Type B pancreatic cell (in vitro differentiated cells): Measurements from ENCODE around the gene NCAM1. TPM values are rescaled to one million over a fixed set of nuclear protein-coding genes. Genes with fewer than 3 reads are reported as not detected.

Experiments used
- DNase-seq: peaks from one replicate; pipeline ENCODE4 v3.0.0; 2021; ENCODE audit warnings: mixed read lengths; ENCODE audit not compliant: unreplicated experiment; ENCODE audit errors: extremely low spot score
- H3K27ac Mint-ChIP-seq: 2 replicates; pipeline ENCODE4 v1.8.0; 2021; ENCODE audit warnings: mild to moderate bottlenecking, mixed read lengths
- H3K27me3 Mint-ChIP-seq: 2 replicates; pipeline ENCODE4 v1.8.0; 2021; ENCODE audit warnings: mixed read lengths
- H3K36me3 Mint-ChIP-seq: 2 replicates; pipeline ENCODE4 v1.8.0; 2021; ENCODE audit warnings: mixed read lengths
- H3K4me1 Mint-ChIP-seq: one replicate; pipeline ENCODE4 v1.8.0; 2021; ENCODE audit warnings: mixed read lengths; ENCODE audit not compliant: unreplicated experiment
- H3K4me3 Mint-ChIP-seq: 2 replicates; pipeline ENCODE4 v1.8.0; 2021; ENCODE audit warnings: mild to moderate bottlenecking, mixed read lengths
- H3K9me3 Mint-ChIP-seq: 2 replicates; pipeline ENCODE4 v1.8.0; 2021; ENCODE audit warnings: mixed read lengths
- CTCF ChIP-seq: fragments of 200-600 bp; sonication (generic); conservative IDR thresholded peaks from 2 replicates; pipeline ENCODE4 v1.5.0; 2021; ENCODE audit warnings: antibody characterized with exemption, mild to moderate bottlenecking
- total RNA-seq: library from RNA; stranded (reverse); gene quantifications from 2 replicates; pipeline ENCODE4 v1.2.1, GENCODE V29; 2021; ENCODE audit warnings: low replicate concordance

NCAM1 gene
- total RNA-seq, 1 donor from 2014 or later: 106 TPM

- Mint-ChIP-seq H3K36me3 (peaks cover 18% of the 10 kb centered on the region), H3K9me3 (peaks cover 11% of the 10 kb centered on the region), H3K4me1 (peaks cover 57% of the 10 kb centered on the region), H3K4me3 (no peak overlapping the region), H3K27me3 (peaks cover 7% of the 10 kb centered on the region), H3K27ac (peak overlapping the region; percentile 7)
- TF ChIP-seq CTCF: no peak
- no peak for DNase-seq
Observed at GRCh38 chr11:113201054-113201818, 240.0 kb downstream of the NCAM1 start.

GRCh38 chr11:113202431-113202830 lies 241.2 kb downstream of the NCAM1 start:
- TF ChIP-seq CTCF: no peak
- Mint-ChIP-seq H3K27me3 (peaks cover 6% of the 10 kb centered on the region), H3K4me3 (no peak overlapping the region), H3K4me1 (peaks cover 52% of the 10 kb centered on the region), H3K36me3 (peaks cover 27% of the 10 kb centered on the region), H3K9me3 (peaks cover 11% of the 10 kb centered on the region), H3K27ac (peak overlapping the region; percentile 19)
- DNase-seq: no peak

GRCh38 chr11:113203141-113203753 lies 242.0 kb downstream of the NCAM1 start:
- no peak for TF ChIP-seq CTCF
- Mint-ChIP-seq H3K4me1 (peaks cover 44% of the 10 kb centered on the region), H3K9me3 (peaks cover 5% of the 10 kb centered on the region), H3K27ac (no peak overlapping the region), H3K27me3 (no peaks in the 10 kb centered on the region), H3K4me3 (no peak overlapping the region), H3K36me3 (peaks cover 35% of the 10 kb centered on the region)
- no peak for DNase-seq

GRCh38 chr11:113204280-113204679 lies 243.1 kb downstream of the NCAM1 start:
- Mint-ChIP-seq H3K27me3 (no peaks in the 10 kb centered on the region), H3K27ac (no peak overlapping the region), H3K36me3 (peaks cover 41% of the 10 kb centered on the region), H3K9me3 (peaks cover 5% of the 10 kb centered on the region), H3K4me3 (no peak overlapping the region), H3K4me1 (peaks cover 38% of the 10 kb centered on the region)
- no peak for DNase-seq
- TF ChIP-seq CTCF: no peak

- H3K9me3 Mint-ChIP-seq: peaks cover 10% of the 10 kb centered on the region
Observed at GRCh38 chr11:113213549-113213948, 252.3 kb downstream of the NCAM1 start.

More at GRCh38 chr11:113213549-113213948, 252.3 kb downstream of the NCAM1 start:
- Mint-ChIP-seq H3K4me3 (no peak overlapping the region), H3K27ac (no peak overlapping the region), H3K4me1 (peaks cover 23% of the 10 kb centered on the region), H3K27me3 (peaks cover 9% of the 10 kb centered on the region), H3K36me3 (peaks cover 35% of the 10 kb centered on the region)
- TF ChIP-seq CTCF: no peak
- DNase-seq: no peak
